ENCODE measurements around the gene SLC6A4. TPM values are rescaled to one million over a fixed set of nuclear protein-coding genes. Genes with fewer than 3 reads are reported as not detected.

SLC6A4 gene
- polyA plus RNA-seq, 1 of the 3 experiments (the other 2 are of a cell fraction), result 0.12 TPM

GRCh38 chr17:30251931-30252330 is 16.4 kb upstream of the SLC6A4 start (continued):
- TF ChIP-seq IRF3 (IDR thresholded peaks at IDR 0.05; ENCODE audit: low read depth, low read length), result no peak
- TF ChIP-seq GABPA (IDR thresholded peaks at IDR 0.05; ENCODE audit: low read depth), result no peak
- no peak for TF ChIP-seq EP300 (IDR thresholded peaks at IDR 0.05; ENCODE audit: borderline replicate concordance in 1 of 2, low read depth in 1 of 2, low read length in 1 of 2)
- TF ChIP-seq SMC3 (IDR thresholded peaks at IDR 0.05; ENCODE audit: low read depth, low read length), result no peak

- Histone ChIP-seq H2AFZ (ENCODE audit: low read depth) (no peak overlapping the region), H3K27me3 (ENCODE audit: insufficient read depth) (no peaks in the 10 kb centered on the region), H3K9ac (no peak overlapping the region), H3K4me1 (ENCODE audit: control insufficient read depth in 1 of 2, insufficient read depth in 2 of 2, low read depth in 1 of 2, low read length in 1 of 2) (peaks cover 2 to 3% of the 10 kb centered on the region in 2 experiments; a peak in 1 of 4 replicates), H3K36me3 (replicated peaks in 1 of 2; ENCODE audit: control insufficient read depth in 1 of 2, insufficient read depth in 2 of 2, low read length in 1 of 2) (peaks cover 37 to 38% of the 10 kb centered on the region in 2 experiments), H3K79me2 (ENCODE audit: insufficient read depth) (no peaks in the 10 kb centered on the region), H3K9me2 (no peaks in the 10 kb centered on the region), H3K9me3 (no peaks in the 10 kb centered on the region), H3F3A (replicated peaks; ENCODE audit: insufficient read depth) (peaks cover 6% of the 10 kb centered on the region), H3K4me2 (no peak overlapping the region), H4K20me1 (ENCODE audit: insufficient read depth) (no peaks in the 10 kb centered on the region), H3K27ac (ENCODE audit: low read depth in 2 of 2, low read length in 1 of 2) (no peak overlapping the region), H3K4me3 (ENCODE audit: low read depth in 2 of 2, low read length in 1 of 2) (no peak overlapping the region)
- 96% methylated on average over 5 of the region's 5 CpGs for whole genome bisulfite sequencing (ENCODE audit: low lambda C conversion rate)
- no peak for DNase-seq
- TF ChIP-seq CTCF (IDR thresholded peaks at IDR 0.05), result no peak
- CTCF ChIA-PET, result interaction anchor here (1.0 to 1.7 kb wide), 5 partner anchors 12 to 228 kb away, joined by 3 to 9 read pairs (median 3); no protein-coding TSS in a partner anchor
- POLR2A ChIA-PET, result no interaction called here
These were observed 14.0 kb upstream of the SLC6A4 start for GRCh38 chr17:30249460-30249859.

GRCh38 chr17:30248786-30249185 is 13.3 kb upstream of the SLC6A4 start:
- no peaks in the 10 kb centered on the region for H3K79me2 ChIP-seq (ENCODE audit: insufficient read depth)
- no peak for DNase-seq
- H3F3A ChIP-seq (replicated peaks; ENCODE audit: insufficient read depth), result peaks cover 6% of the 10 kb centered on the region
- ChIA-PET CTCF (interaction anchor here (1.2 to 1.7 kb wide), 3 partner anchors 12 to 144 kb away, joined by 3 to 9 read pairs (median 9); no protein-coding TSS in a partner anchor), POLR2A (no interaction called here)
- H3K4me2 ChIP-seq, result no peak overlapping the region
- WGBS (ENCODE audit: low lambda C conversion rate), result 86% methylated on average over 2 of the region's 2 CpGs
- no peak overlapping the region for H3K4me3 ChIP-seq (ENCODE audit: low read depth in 2 of 2, low read length in 1 of 2)
- H4K20me1 ChIP-seq (ENCODE audit: insufficient read depth), result no peaks in the 10 kb centered on the region
- no peak overlapping the region for H3K9ac ChIP-seq
- no peak overlapping the region for H2AFZ ChIP-seq (ENCODE audit: low read depth)
- no peaks in the 10 kb centered on the region for H3K27me3 ChIP-seq (ENCODE audit: insufficient read depth)
- H3K27ac ChIP-seq (ENCODE audit: low read depth in 2 of 2, low read length in 1 of 2), result no peak overlapping the region
- H3K9me3 ChIP-seq, result no peaks in the 10 kb centered on the region
- peaks cover 36 to 38% of the 10 kb centered on the region in 2 experiments for H3K36me3 ChIP-seq (replicated peaks in 1 of 2; ENCODE audit: control insufficient read depth in 1 of 2, insufficient read depth in 2 of 2, low read length in 1 of 2)
- H3K9me2 ChIP-seq, result no peaks in the 10 kb centered on the region
- H3K4me1 ChIP-seq (ENCODE audit: control insufficient read depth in 1 of 2, insufficient read depth in 2 of 2, low read depth in 1 of 2, low read length in 1 of 2), result peaks cover 2 to 3% of the 10 kb centered on the region in 2 experiments; a peak in 1 of 4 replicates
- TF ChIP-seq PBX3 (IDR thresholded peaks at IDR 0.05) (no peak), SMC3 (IDR thresholded peaks at IDR 0.05; ENCODE audit: low read depth, low read length) (no peak), REST (IDR thresholded peaks at IDR 0.05; ENCODE audit: low read depth, low read length) (no peak), TAF1 (IDR thresholded peaks at IDR 0.05; ENCODE audit: borderline replicate concordance, low read depth, low read length) (no peak), RAD21 (IDR thresholded peaks at IDR 0.05; ENCODE audit: low read length) (no peak), CTCF (IDR thresholded peaks at IDR 0.05) (no peak), ELF1 (IDR thresholded peaks at IDR 0.05) (no peak), MXI1 (IDR thresholded peaks at IDR 0.05; ENCODE audit: low read depth, low read length) (no peak), CHD2 (IDR thresholded peaks at IDR 0.05; ENCODE audit: low read length, partially characterized antibody) (no peak), NFIC (IDR thresholded peaks at IDR 0.05; ENCODE audit: borderline replicate concordance) (no peak), GATA2 (CRISPR knock-in tag; IDR thresholded peaks at IDR 0.05) (no peak), MEF2A (IDR thresholded peaks at IDR 0.05; ENCODE audit: borderline replicate concordance, low read depth) (no peak), YY1 (IDR thresholded peaks at IDR 0.05; ENCODE audit: low read depth) (no peak)
